ENCODE data around the gene ACRV1.

The ACRV1 gene

GRCh38 chr11:125645871-125646270 lies 34.8 kb downstream of the ACRV1 start:
- Histone ChIP-seq H3K27me3 (ENCODE audit: insufficient read depth, low read length) (no peaks in the 10 kb centered on the region), H3K79me2 (ENCODE audit: insufficient read depth, low read length) (no peaks in the 10 kb centered on the region), H3K36me3 (ENCODE audit: insufficient read depth, low read length) (peaks cover 88% of the 10 kb centered on the region), H3K9me3 (ENCODE audit: low read length) (no peaks in the 10 kb centered on the region), H3K9ac (ENCODE audit: low read length) (no peak overlapping the region), H2AFZ (ENCODE audit: low read length) (no peak overlapping the region), H4K20me1 (ENCODE audit: insufficient read depth, low read length) (no peaks in the 10 kb centered on the region), H3K9me2 (ENCODE audit: low read depth, low read length) (no peaks in the 10 kb centered on the region), H3K4me2 (ENCODE audit: low read length) (no peak overlapping the region), H3K4me3 (ENCODE audit: low read depth, low read length, poor library complexity, severe bottlenecking) (no peak overlapping the region), H3K4me1 (ENCODE audit: insufficient read depth, low read length, severe bottlenecking) (no peaks in the 10 kb centered on the region), H3K27ac (ENCODE audit: low read depth, low read length, poor library complexity, severe bottlenecking) (no peak overlapping the region), H3F3A (ENCODE audit: insufficient read depth, low read length) (no peaks in the 10 kb centered on the region)
- TF ChIP-seq EZH2 (IDR thresholded peaks at IDR 0.05; ENCODE audit: borderline replicate concordance, low read length), result no peak
- TF ChIP-seq CTCF (IDR thresholded peaks at IDR 0.05; ENCODE audit: low read length), result no peak

- no peak for TF ChIP-seq EZH2 (IDR thresholded peaks at IDR 0.05; ENCODE audit: borderline replicate concordance, low read length)
- no peak for TF ChIP-seq CTCF (IDR thresholded peaks at IDR 0.05; ENCODE audit: low read length)
- H3K4me3 ChIP-seq (ENCODE audit: low read depth, low read length, poor library complexity, severe bottlenecking), result no peak overlapping the region
- H3K27me3 ChIP-seq (ENCODE audit: insufficient read depth, low read length), result no peaks in the 10 kb centered on the region
- no peak overlapping the region for H2AFZ ChIP-seq (ENCODE audit: low read length)
- H3K79me2 ChIP-seq (ENCODE audit: insufficient read depth, low read length), result no peaks in the 10 kb centered on the region
- no peak overlapping the region for H3K27ac ChIP-seq (ENCODE audit: low read depth, low read length, poor library complexity, severe bottlenecking)
- H3K9me2 ChIP-seq (ENCODE audit: low read depth, low read length), result no peaks in the 10 kb centered on the region
- no peaks in the 10 kb centered on the region for H3K4me1 ChIP-seq (ENCODE audit: insufficient read depth, low read length, severe bottlenecking)
- no peaks in the 10 kb centered on the region for H3K9me3 ChIP-seq (ENCODE audit: low read length)
- no peak overlapping the region for H3K9ac ChIP-seq (ENCODE audit: low read length)
- H3K36me3 ChIP-seq (ENCODE audit: insufficient read depth, low read length), result peaks cover 86% of the 10 kb centered on the region
- no peaks in the 10 kb centered on the region for H4K20me1 ChIP-seq (ENCODE audit: insufficient read depth, low read length)
- H3K4me2 ChIP-seq (ENCODE audit: low read length), result no peak overlapping the region
- H3F3A ChIP-seq (ENCODE audit: insufficient read depth, low read length), result no peaks in the 10 kb centered on the region
Observed at GRCh38 chr11:125638315-125638714, 42.3 kb downstream of the ACRV1 start.

- H4K20me1 ChIP-seq (ENCODE audit: insufficient read depth, low read length), result no peaks in the 10 kb centered on the region
- no peak overlapping the region for H3K4me2 ChIP-seq (ENCODE audit: low read length)
- TF ChIP-seq CTCF (IDR thresholded peaks at IDR 0.05; ENCODE audit: low read length) (no peak), EZH2 (IDR thresholded peaks at IDR 0.05; ENCODE audit: borderline replicate concordance, low read length) (no peak)
- H2AFZ ChIP-seq (ENCODE audit: low read length), result no peak overlapping the region
- no peaks in the 10 kb centered on the region for H3K27me3 ChIP-seq (ENCODE audit: insufficient read depth, low read length)
- no peaks in the 10 kb centered on the region for H3K79me2 ChIP-seq (ENCODE audit: insufficient read depth, low read length)
- no peaks in the 10 kb centered on the region for H3K9me3 ChIP-seq (ENCODE audit: low read length)
- no peaks in the 10 kb centered on the region for H3F3A ChIP-seq (ENCODE audit: insufficient read depth, low read length)
- H3K36me3 ChIP-seq (ENCODE audit: insufficient read depth, low read length), result peaks cover 90% of the 10 kb centered on the region
- H3K4me3 ChIP-seq (ENCODE audit: low read depth, low read length, poor library complexity, severe bottlenecking), result no peak overlapping the region
- H3K4me1 ChIP-seq (ENCODE audit: insufficient read depth, low read length, severe bottlenecking), result no peaks in the 10 kb centered on the region
- H3K9me2 ChIP-seq (ENCODE audit: low read depth, low read length), result no peaks in the 10 kb centered on the region
- H3K9ac ChIP-seq (ENCODE audit: low read length), result no peak overlapping the region
- H3K27ac ChIP-seq (ENCODE audit: low read depth, low read length, poor library complexity, severe bottlenecking), result no peak overlapping the region
Observed at GRCh38 chr11:125637840-125638239, 42.8 kb downstream of the ACRV1 start.
